ENCODE data around the gene MYO18A. TPM values are rescaled to one million over a fixed set of nuclear protein-coding genes. Genes with fewer than 3 reads are reported as not detected.

MYO18A gene
- total RNA-seq, 1 donor from 2014 or later = 45.9 TPM

- Mint-ChIP-seq H3K9me3 (ENCODE audit: unreplicated experiment) (no peaks in the 10 kb centered on the region), H3K27ac (ENCODE audit: unreplicated experiment) (no peak overlapping the region), H3K4me1 (ENCODE audit: low read depth, unreplicated experiment) (peaks cover 56% of the 10 kb centered on the region), H3K27me3 (ENCODE audit: low read depth, unreplicated experiment) (no peaks in the 10 kb centered on the region), H3K36me3 (ENCODE audit: low read depth, unreplicated experiment) (no peaks in the 10 kb centered on the region), H3K4me3 (ENCODE audit: unreplicated experiment) (peak overlapping the region; percentile 73)
- Histone ChIP-seq H3K4me2 (ENCODE audit: low read length) (peak overlapping the region; percentile 78), H3K4me3 (ENCODE audit: insufficient read depth, low read depth, low read length) (peak overlapping the region; percentile 11), H3K4me1 (ENCODE audit: insufficient read depth, low read length) (peaks cover 35% of the 10 kb centered on the region), H3K27ac (ENCODE audit: low read depth, low read length) (no peak overlapping the region), H4K20me1 (ENCODE audit: insufficient read depth, low read length) (no peaks in the 10 kb centered on the region), H3K9me3 (ENCODE audit: insufficient read depth, low read depth, low read length) (no peaks in the 10 kb centered on the region), H3K9ac (ENCODE audit: low read length) (peak overlapping the region; percentile 32), H3K36me3 (ENCODE audit: insufficient read depth, low read length) (no peaks in the 10 kb centered on the region), H3K79me2 (ENCODE audit: insufficient read depth, low read length) (no peaks in the 10 kb centered on the region), H3K27me3 (ENCODE audit: insufficient read depth, low read length) (no peaks in the 10 kb centered on the region), H2AFZ (ENCODE audit: low read depth, low read length) (peak overlapping the region; percentile 52)
- DNase-seq (ENCODE audit: low read depth) (no peak), FAIRE-seq (no peak)
- no peak for TF ChIP-seq CTCF (IDR thresholded peaks at IDR 0.05; ENCODE audit: insufficient read depth, low read depth, low read length)
Measured at GRCh38 chr17:29140051-29140621, 40.1 kb downstream of the MYO18A start.

- H3K4me3 Mint-ChIP-seq (ENCODE audit: unreplicated experiment) = peak overlapping the region; percentile 73
- H3K27ac Mint-ChIP-seq (ENCODE audit: unreplicated experiment) = peak overlapping the region; percentile 81
- Histone ChIP-seq H3K4me2 (ENCODE audit: low read length) (peak overlapping the region; percentile 78), H3K4me1 (ENCODE audit: insufficient read depth, low read length) (peaks cover 35% of the 10 kb centered on the region), H3K79me2 (ENCODE audit: insufficient read depth, low read length) (no peaks in the 10 kb centered on the region), H3K4me3 (ENCODE audit: insufficient read depth, low read depth, low read length) (no peak overlapping the region), H3K27ac (ENCODE audit: low read depth, low read length) (no peak overlapping the region), H4K20me1 (ENCODE audit: insufficient read depth, low read length) (no peaks in the 10 kb centered on the region), H3K36me3 (ENCODE audit: insufficient read depth, low read length) (no peaks in the 10 kb centered on the region), H3K9ac (ENCODE audit: low read length) (no peak overlapping the region), H3K9me3 (ENCODE audit: insufficient read depth, low read depth, low read length) (no peaks in the 10 kb centered on the region), H3K27me3 (ENCODE audit: insufficient read depth, low read length) (no peaks in the 10 kb centered on the region), H2AFZ (ENCODE audit: low read depth, low read length) (no peak overlapping the region)
- H3K27me3 Mint-ChIP-seq (ENCODE audit: low read depth, unreplicated experiment) = no peaks in the 10 kb centered on the region
- H3K36me3 Mint-ChIP-seq (ENCODE audit: low read depth, unreplicated experiment) = no peaks in the 10 kb centered on the region
- DNase-seq (ENCODE audit: low read depth) (no peak), FAIRE-seq (no peak)
- H3K4me1 Mint-ChIP-seq (ENCODE audit: low read depth, unreplicated experiment) = peaks cover 54% of the 10 kb centered on the region
- TF ChIP-seq CTCF (IDR thresholded peaks at IDR 0.05; ENCODE audit: insufficient read depth, low read depth, low read length) (no peak), EZH2 (IDR thresholded peaks at IDR 0.05; ENCODE audit: insufficient read depth, low read length) (no peak)
- no peaks in the 10 kb centered on the region for H3K9me3 Mint-ChIP-seq (ENCODE audit: unreplicated experiment)
Measured at GRCh38 chr17:29138971-29139691, 41.1 kb downstream of the MYO18A start.
